GM19240 (cell line): Measurements from ENCODE around the gene GEMIN2.
"Not testable (repeated sequence)": the region's sequence is repeated elsewhere in the genome, so short reads cannot be mapped to it uniquely, and the experiment has no call there.

Experiments used
- DNase-seq: peaks from one replicate; pipeline ENCODE4 v3.0.0; 2011; ENCODE audit warnings: low spot score; ENCODE audit not compliant: insufficient read length

GEMIN2 gene

GRCh38 chr14:39109893-39110715 is 4.0 kb upstream of the GEMIN2 start:
- no peak for DNase-seq

- no peak for DNase-seq
Measured at GRCh38 chr14:39113685-39114072, 444 bp upstream of the GEMIN2 start.

- DNase-seq: no peak
Measured at GRCh38 chr14:39122330-39123138, 8.4 kb downstream of the GEMIN2 start.

DNA sequence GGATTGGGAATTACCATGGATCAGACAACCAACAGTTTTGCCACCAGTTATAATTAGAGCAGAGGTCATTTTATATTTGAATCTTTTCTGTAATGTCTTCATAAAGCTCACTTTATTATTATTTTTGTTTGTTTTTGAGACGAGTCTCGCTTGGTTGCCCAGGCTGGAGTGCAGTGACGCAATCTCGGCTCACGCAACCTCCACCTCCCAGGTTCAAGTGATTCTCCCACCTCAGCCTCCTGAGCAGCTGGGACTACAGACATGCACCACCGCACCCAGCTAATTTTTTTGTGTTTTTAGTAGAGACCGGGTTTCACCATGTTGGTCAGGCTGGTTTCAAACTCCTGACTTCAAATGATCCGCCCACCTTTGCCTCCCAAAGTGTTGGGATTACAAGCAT is 23.7 kb downstream of the GEMIN2 start:
- DNase-seq: not testable (repeated sequence)

DNA sequence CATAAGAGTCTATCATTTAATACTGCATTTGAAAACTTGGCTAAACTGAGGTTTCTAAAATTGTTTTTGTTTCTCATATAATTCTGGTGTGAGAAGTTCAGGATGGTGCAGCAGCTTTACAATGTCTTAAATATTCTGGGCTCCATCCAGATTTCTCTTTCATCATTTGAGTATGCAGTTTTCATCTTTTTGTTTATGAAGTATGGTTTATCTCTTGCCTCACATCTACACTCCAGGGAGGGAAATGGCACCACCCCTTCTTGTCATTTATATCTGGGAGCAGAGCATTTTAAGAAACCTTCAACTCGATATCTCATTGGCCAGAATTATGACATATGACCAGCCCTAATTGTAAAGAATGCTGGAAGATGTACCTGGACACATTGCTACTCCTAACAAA is 24.3 kb downstream of the GEMIN2 start:
- no peak for DNase-seq

DNA sequence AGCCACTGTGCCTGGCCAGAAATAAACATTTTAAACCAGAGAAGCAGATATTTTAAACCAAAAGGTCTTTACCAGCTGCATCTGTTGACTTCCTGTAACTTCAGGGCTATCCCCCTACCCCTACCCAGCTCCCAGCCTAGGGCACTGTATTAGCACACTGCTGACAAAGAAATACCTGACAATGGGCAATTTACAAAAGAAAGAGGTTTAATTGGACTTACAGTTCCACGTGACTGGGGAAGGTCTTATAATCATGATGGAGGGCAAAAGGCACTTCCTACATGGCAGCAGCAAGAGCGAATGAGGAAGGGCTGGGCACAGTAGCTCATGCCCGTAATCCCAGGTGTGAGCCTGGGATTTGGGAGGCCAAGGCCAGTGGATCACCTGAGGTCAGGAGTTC is 26.0 kb downstream of the GEMIN2 start:
- DNase-seq: no peak

GRCh38 chr14:39141623-39142022 is 27.5 kb downstream of the GEMIN2 start:
- DNase-seq: not testable (repeated sequence)

GRCh38 chr14:39143226-39143625 is 29.1 kb downstream of the GEMIN2 start:
- DNase-seq: not testable (repeated sequence)

DNA sequence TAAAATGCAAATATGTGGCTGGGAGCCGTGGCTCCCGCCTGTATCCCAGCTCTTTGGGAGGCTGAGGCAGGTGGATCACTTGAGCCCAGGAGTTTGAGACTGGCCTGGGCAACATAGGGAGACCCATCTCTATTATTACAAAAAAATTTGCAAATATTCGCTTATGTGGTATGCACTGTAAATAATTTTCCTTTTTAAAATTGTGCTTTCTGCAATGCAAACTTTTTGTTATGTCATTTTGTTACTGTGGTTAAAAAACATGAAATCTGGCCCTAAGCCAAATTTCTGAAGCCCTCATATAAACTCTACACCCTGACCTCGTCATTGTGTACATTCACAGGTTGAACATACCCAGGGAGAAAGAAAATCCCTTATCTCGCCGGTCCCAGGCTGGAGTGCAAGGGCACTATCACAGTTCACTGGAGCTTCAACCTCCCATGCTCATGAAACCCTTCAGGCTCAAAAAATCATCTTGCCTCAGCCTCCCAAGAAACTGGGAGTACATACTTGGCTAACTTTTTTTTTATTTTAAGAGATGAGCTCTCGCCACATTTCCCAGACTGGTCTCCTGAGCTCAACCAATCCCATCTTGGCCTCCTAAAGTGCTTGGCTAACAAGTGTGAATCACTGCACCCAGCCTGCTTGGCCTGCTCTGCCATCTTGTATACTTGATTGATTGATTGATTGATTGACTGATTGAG is 31.3 kb downstream of the GEMIN2 start:
- no peak for DNase-seq

- no peak for DNase-seq
Measured at GRCh38 chr14:39154594-39155189, 40.6 kb downstream of the GEMIN2 start.

- no peak for DNase-seq
Measured at GRCh38 chr14:39157491-39157890, 43.4 kb downstream of the GEMIN2 start.

GRCh38 chr14:39158222-39158858 is 44.2 kb downstream of the GEMIN2 start:
- DNase-seq: no peak

- DNase-seq: no peak
Measured at GRCh38 chr14:39160494-39160893, 46.4 kb downstream of the GEMIN2 start.

DNA sequence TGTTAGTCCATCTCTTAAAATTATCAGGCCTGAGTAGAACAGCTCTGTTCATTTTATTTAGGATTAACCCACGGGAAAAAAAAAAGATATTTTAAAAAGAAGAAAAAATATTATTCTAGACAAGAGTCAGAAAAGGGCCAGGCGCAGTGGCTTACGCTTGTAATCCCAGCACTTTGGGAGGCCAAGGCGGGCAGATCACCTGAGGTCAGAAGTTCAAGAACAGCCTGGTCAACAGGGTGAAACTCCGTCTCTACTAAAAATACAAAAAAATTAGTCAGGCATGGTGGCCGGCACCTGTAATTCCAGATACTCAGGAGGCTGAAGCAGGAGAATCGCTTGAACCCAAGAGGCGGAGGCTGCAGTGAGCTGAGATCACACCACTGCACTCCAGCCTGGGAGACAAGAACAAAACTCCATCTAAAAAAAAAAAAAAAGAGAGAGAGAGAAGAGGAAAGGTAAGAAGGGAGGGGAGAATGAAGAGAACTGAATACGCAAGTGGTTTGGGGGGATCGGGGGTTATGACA is 53.7 kb downstream of the GEMIN2 start:
- not testable (repeated sequence) for DNase-seq

DNA sequence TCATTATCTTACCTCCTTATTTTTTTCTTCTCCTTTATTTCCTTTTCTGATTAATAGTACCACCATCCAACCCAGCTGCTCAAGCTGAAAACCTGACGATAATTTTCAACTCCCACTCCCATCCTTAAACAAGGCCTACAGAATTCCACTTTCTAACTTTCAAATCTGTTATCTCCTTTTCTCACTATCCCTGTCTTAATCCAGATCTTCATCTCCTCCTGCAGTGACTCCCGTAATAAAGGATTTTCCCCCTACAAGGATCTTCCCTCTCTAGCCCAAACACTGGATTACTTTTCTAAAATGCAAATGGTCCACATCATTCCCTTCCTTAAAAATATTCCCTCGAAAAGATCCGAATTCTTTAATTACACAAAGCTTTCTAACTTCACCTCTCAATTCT is 54.5 kb downstream of the GEMIN2 start:
- DNase-seq: no peak

GRCh38 chr14:39169541-39169900 is 55.4 kb downstream of the GEMIN2 start:
- no peak for DNase-seq

- no peak for DNase-seq
Measured at GRCh38 chr14:39173198-39173597, 59.1 kb downstream of the GEMIN2 start.

DNA sequence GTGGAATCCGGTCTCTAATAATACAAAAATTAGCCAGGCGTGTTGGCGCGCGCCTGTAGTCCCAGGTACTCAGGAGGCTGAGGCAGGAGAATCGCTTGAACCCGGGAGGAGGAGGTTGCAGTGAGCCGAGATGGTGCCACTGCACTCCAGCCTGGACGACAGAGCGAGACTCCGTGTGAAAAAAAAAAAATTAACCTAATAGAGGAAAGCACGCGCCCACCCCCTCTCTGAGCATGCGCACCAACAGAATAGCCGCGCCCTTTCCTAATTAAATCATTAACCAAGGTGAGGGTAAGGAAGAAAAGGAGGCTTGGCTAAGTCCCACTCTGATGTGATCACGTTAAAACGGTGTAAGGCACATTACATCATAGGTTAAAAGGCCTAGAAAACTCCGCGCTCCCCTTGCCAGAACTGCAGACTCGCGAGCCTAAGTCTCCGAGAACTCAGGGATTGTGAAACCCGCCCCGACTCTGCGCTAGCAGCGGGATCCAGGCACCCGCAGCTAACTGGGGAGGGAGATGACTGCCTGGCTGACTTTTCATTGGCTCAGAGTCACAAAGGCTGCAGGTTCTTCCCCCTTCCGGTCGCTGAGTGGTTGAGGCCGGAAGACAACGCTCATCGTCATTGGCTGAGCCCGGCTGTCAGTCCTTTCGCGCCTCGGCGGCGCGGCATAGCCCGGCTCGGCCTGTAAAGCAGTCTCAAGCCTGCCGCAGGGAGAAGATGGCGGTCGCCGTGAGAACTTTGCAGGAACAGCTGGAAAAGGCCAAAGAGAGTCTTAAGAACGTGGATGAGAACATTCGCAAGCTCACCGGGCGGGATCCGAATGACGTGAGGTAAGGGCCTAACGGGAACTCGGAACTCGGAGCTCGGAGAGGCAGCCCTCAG is 60.7 kb downstream of the GEMIN2 start, which contains the start of gene PNN:
PNN (plus strand) TSS at position 695 of the 885 bp plus-strand sequence; CDS start at position 721, 26 bp downstream.
- peak; percentile 65 for DNase-seq

DNA sequence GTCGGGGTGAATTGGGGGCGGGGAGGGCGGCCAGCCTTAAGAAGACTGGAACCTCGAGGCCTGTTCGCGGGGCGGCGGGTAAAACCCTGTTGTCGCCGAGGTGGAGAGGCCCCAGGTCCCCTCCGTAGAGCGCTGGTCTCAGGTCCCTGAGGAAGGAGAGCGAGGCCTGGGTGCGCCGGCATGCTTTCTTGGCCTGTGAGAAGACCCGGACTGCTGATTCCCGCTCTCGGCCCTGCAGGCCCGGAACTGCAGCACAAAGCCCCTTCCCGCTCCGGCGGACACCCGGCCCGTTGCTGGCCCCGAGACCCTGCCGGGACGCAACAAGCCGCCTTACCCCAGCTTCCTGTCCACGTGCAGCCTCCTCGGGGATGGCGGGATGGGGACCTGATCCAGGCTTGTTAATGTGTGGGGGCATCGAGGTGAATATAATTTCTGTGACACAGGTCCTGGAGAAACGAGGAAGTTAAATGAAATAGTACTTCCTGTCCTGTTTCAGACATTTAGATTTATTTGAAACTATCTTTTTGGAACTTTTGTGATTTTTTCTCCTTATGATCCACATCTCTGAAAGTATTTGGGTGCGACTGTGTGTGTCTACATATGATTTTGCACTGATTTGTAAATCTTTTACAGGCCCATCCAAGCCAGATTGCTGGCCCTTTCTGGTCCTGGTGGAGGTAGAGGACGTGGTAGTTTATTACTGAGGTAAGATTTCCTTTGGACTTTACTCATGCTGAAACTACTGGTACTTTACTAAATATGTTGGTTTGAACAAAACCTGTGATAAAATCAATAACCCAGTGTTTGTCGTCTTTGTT is 61.5 kb downstream of the GEMIN2 start:
- no peak for DNase-seq
